Glomerular endothelial cell (primary cell): ENCODE results near the gene FOXRED2. TPM values are rescaled to one million over a fixed set of nuclear protein-coding genes. Genes with fewer than 3 reads are reported as not detected.
"Not testable (repeated sequence)": the region's sequence is repeated elsewhere in the genome, so short reads cannot be mapped to it uniquely, and the experiment has no call there.

Experiments used
- DNase-seq: peaks from one replicate; pipeline ENCODE4 v3.0.0-alpha.2; 2011; ENCODE audit warnings: low read depth, low spot score; ENCODE audit errors: extremely low read depth
- total RNA-seq: library from RNA; depleted of rRNA; stranded (reverse); fragments of >200 nt; gene quantifications from 2 replicates; pipeline ENCODE4 v1.2.3, GENCODE V29; 2015

FOXRED2 gene
- total RNA-seq, 1 donor from 2014 or later, result 12.5 TPM

DNA sequence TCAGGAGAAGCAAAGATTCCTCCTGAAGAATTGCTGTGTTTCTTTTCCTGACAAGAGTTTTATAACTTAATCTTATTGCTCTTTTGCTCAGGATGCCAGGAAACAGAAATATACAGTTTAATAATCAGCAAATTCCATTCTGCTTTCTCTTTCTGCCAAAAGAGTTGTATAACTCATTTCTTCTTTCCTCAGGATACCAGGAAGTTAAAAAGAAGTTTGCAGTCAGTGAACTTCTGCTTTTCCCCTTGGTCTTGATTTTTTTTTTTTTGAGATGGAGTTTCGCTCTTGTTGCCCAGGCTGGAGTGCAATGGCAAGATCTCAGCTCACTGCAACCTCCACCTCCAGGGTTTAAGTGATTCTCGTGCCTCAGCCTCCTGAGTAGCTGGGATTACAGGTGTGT lies 13.1 kb upstream of the FOXRED2 start:
- not testable (repeated sequence) for DNase-seq

DNA sequence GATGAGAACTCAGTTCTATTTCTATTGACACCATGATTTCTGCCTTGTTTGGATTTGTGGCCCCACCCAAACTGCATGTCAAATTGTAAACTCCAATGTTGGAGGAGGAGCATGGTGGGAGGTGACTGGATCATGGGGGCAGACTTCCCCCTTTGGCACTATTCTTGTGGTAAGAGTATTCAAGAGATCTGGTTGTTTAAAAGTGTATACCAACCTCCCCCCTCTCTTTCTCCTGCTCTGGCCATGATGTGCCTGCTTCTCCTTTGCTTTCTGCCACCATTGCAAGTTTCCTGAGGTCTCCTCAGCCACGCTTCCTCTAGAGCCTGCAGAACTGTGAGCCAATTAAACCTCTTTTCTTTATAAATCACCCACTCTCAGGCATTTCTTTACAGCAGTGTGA lies 7.9 kb upstream of the FOXRED2 start:
- no peak for DNase-seq

DNA sequence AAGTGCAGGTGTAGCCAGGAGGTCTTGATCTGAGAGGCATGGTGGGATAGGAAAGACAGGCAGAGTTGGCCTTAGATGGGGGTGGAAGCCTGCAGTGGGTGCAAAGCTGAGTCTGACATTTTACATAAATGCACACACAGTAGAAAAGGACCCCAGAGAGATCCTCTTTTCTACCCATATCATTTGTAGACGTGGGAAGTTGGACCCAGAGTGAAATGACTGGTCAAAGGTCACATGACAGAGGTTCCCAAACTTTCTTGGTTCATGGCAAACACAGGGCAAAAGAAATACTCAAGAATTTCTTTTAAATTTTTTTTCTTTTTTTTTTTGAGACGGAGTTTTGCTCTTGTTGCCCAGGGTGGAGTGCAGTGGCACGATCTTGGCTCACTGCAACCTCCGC lies 6.2 kb upstream of the FOXRED2 start:
- DNase-seq, result no peak

- DNase-seq, result no peak
Observed at GRCh38 chr22:36512333-36512732, 5.5 kb upstream of the FOXRED2 start.

DNA sequence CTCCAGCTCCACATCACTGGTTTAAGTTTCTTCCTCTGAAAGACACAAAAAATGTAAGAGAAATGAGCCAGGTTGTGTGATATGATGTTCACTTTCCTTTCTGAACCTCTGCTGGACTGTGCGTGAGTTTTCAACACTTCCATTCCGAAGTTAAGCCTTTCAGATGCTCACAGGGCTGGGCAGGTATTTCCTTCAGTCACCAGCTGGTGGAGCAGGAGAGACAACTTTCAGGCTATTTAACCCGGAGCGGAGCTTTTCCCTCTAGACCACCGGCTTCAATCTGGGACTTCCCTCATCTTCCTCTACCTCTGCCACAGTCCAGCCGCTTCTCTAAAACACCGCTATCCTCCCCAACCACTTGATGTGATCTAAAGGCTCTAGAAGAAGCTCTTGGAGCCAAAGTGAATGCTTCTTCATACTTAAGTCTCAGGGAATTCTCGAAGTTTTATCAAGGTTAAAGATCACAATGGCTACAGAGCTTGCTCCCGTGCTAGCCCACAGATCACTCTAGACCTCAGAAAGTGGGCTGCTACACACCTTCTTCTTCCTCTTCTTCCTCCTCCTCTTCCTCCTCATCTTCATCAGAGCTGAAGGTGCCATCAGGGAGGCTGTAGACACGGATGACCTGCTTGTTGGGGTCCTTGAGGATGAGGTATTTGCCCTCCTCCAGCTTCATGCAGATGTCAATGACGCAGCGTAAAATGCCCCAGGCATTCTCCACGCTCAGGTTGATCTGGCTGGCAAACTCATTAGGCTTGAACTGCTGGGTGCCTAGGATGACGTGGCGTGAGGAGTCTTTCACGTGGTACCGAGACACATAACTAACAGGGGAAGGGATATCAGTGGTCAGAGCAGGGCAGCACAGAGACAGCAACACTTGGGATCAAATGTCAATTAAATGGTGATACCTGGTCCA lies 4.4 kb upstream of the FOXRED2 start:
- DNase-seq, result no peak

DNA sequence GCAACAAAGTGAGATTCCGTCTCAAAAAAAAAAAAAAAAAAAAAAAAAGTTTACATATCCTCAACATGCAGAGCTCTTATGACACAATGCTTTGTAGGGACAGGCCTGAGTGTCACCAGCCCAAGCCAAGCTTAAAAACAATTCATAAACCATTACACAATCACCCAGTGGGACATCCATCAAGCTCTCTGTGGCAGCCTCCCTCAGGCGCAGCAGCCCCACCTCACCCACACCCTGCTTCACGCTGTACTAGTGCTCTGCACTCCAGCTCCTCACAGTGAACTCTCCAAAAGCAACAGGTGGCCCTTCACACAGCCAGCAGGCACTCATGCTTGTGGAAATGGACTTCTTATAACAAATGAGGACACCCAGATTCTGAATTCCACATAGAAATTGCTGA lies 3.5 kb upstream of the FOXRED2 start:
- DNase-seq, result no peak

DNA sequence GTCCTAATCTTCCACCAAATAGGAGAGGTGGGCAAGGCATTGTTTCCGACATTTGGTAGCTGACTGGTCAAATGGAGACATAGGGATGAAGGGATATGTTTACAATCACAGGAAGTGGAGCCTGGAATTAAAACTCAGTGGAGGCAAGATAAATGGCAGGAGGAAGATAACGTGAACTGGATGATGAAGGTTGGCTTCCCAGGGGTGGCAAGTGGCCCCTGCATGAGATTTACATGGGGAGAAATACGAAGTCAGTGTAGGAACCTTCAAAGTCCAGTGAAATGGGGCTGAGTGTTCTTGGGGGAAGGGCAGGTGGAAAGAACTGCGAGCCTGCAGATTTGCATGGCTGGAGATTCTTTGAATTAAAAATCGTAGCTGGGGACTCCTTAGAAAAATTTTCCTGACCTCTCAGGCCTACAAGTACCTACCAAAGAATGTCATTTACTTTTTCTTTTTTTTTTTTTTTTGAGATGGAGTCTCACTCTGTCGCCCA lies 724 bp upstream of the FOXRED2 start:
- no peak for DNase-seq

GRCh38 chr22:36505998-36506635 lies 723 bp downstream of the FOXRED2 start:
- DNase-seq, result no peak

GRCh38 chr22:36497910-36498665 lies 8.8 kb downstream of the FOXRED2 start:
- no peak for DNase-seq

DNA sequence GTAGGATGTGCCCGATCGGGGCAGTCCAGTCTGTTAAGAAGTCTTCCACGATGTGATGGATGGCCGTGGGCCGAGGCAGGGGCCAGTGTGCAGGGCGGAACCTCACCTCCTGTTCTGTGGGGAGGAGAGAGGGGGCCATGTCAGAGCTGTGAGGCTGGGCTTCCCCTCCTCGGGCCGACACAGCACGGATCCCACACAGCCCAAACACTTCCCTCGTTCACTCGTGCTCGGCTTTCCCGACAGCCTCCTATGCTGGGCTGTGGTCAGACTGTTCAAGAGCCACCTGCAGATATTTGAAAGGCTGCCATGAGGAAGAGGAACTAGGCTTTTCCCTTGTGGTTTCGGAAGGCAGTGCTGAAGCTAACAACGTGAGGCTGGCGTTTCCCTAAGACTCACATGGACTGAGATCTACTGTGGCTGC lies 13.1 kb downstream of the FOXRED2 start:
- DNase-seq, result no peak

DNA sequence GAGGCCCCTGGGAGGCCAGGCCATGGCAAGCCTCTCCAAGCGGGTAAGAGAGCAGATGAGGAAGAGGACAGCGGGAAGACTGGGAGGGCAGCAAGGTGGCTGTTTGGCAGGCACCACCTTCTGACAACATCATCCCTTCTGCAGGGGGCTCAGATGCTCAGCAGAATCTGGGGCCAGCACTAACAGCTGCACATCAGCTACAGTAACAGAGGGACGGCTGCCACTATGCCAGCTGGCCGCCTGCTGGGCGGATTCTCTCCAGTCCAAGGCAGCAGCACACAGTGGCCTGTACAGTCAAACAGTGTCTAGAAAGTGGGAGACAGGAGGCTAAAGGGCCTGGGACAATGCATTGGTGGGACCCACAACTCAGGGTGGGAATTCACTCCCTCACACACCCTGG lies 14.7 kb downstream of the FOXRED2 start:
- no peak for DNase-seq

GRCh38 chr22:36491155-36491554 lies 15.7 kb downstream of the FOXRED2 start:
- no peak for DNase-seq

DNA sequence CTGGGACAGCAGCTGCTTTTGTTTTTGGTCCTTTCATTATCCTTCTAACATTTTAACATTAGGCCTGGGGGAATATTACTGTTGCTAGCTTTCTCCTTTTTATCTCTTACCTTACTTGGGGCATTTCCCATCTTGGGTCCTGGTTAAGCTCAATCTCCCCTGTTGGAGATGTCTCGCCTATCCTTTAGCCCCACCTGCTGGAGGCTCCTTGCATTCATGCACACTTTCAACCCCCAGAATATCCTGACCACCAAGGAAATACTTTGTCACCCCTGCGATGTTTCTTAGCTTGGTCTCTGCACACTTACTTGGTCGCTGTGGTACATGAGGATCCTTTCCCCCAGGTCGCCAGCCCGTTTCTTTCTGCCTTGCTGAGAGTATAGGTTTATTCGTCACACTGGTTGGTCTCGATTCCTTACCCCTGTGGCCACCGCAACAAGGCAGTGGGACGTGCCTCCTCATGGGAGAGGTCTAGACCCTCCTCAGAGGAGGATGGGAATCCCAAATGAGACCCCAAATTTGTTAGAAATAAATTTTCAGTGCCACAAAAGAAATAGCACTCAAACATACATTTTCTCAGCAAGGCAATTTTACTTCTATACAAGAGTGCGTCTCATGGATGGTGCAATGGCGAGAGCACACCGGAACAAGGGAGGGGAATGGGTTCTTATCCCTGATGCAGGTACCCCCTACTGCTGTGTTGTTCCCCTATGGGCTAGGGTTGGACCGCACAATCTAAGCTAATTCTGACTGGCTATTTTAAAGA lies 20.0 kb downstream of the FOXRED2 start:
- DNase-seq, result no peak

DNA sequence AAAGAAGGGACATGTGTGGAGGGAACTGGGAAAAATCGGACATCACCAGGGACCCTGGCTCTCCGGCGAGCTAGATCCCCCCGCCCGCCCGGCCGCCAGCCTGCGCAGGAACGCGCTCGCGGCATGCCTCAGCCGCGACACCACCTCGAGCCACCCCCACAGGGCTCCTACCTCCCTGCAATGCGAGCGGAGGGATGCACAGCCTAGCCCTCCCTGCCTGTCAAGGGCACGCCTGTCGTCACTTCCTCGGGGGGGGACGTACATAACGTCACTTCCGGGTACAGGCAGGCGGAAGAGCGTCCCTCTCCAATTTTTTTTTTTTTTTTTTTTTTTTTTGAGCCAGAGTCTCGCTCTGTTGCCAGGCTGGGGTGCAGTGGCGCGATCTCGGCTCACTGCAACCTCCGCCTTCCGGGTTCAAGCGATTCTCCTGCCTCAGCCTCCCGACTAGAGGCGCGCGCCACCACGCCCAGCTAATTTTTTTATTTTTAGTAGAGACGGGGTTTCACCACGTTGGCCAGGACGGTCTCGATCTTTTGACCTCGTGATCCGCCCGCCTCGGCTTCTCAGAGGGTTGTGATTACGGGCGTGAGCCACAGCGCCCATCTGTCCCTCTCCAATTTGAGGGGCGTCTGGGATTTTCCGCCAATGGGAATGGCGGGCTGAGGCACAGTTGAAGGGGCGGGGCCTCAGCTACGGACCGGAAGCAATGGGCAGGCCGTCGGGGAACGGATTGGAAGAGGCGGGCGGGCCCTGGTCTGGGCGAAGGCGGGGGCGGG lies 25.3 kb downstream of the FOXRED2 start, which contains the start of gene TXN2:
Gene TXN2 (minus strand): TSS at position 248 of the 776 bp plus-strand sequence. CDS start 803 bp downstream, outside the sequence.
- DNase-seq, result no peak

DNA sequence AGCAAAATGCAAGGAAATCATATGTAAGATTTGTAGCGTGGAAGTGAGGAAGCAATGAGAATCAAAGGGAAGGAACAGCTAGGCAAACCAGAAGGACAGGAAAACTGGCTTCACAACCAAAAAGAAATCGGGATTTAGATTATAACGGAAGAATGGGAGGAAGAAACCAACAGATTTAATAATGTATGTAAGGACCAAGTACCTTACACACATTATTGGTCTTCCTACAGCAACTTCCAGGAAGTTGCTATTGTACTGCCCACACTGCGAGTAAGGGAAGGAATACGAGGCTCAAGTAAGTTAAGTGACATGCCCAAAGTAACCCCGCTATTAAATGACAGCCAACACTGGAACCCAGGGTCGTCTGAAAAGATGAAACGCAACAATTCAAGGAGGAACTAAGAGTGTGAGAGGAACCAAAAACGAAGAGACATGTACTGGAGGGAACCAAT lies 25.9 kb downstream of the FOXRED2 start:
- DNase-seq, result no peak

DNA sequence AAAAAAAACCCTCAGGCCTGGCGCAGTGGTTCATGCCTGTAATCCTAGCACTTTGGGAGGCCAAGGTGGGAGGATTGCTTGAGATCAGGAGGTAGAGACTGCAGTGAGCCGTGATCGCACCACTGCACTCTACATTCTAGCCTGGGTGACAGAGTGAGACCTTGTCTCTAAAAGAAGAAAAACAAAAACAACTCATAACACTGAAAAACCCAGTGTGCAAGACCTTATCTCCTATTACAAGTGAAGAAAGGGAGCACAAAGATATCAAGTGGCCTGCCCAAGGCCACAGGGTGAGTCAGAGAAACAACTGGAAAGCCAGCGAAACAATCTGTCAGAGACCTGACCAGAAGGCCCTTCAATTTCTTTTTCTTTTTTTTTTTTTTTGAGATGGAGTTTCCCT lies 27.9 kb downstream of the FOXRED2 start:
- no peak for DNase-seq

GRCh38 chr22:36475341-36475740 lies 31.5 kb downstream of the FOXRED2 start:
- DNase-seq, result no peak

DNA sequence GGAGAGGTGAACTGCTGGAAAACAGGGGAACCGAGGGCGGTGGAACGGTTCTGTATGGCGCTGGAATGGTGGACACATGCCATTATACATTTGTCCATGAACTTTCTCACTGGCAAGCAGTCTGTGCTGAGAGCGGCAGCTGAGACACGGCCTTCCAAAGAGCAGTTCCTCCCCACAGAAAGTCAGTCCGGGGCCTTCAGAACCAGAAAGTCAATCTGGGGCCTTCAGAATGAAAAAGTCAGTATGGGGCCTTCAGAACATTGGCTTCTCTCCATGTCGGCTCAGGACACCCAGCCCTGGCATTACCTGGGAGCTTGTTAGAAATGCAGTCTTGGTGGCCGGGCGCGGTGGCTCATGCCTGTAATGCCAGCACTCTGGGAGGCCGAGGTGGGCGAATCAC lies 34.2 kb downstream of the FOXRED2 start:
- DNase-seq, result no peak

GRCh38 chr22:36471341-36471821 lies 35.5 kb downstream of the FOXRED2 start:
- DNase-seq, result no peak
